ENCODE results near the gene SMARCD3.
A peak's percentile ranks its signal among the peaks of the same experiment; 100 is the strongest.

Gene SMARCD3

DNA sequence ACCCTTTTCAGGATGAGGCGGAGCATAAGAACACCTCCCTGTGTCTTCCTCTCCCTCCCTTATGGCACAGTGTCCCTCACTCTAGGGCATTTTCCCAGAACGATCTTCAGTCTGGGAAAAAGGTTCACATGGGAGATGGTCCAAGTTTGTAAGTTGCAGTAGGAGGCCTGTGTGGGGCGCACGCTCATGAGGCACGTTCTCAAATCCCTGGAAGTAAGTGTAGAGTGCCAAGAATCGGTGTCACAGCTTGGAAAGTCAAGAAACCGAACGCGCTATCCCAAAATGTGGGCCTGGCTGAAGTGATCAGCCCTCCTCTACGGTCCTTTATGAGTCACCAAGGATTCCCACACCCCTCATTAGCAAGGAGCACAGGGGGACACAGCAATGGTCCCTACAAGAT, 23.9 kb upstream of the SMARCD3 start:
- DNase-seq: no peak

DNA sequence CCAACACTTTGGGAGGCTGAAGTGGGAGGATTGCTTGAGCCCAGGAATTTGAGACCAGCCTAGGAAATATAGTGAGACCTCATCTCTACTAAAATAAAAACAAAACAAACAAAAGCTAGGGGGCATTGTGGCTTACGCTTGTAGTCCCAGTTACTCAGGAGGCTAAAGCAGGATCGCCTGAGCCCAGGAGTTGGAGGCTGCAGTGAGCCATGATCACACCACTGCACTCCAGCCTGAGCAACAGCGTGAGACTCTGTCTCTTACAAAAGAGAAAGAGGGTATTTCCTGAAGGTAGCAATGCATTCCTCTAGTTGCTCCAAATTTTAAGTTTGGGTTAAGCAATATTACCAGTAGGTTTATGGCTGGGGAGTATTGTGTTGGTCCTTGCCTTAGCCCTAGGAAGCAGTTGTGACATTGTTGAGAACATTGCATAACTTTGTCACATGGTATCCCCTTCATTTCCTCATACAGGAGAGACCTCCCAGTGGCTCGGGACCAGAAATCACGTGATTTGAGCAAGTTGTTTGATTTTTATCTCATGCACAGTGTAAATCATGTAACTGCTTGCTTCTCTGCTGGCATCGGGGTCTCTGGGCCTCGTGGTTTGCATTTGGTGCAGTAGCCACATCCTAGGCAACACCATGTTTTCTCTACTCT, 23.3 kb upstream of the SMARCD3 start:
- DNase-seq: no peak

DNA sequence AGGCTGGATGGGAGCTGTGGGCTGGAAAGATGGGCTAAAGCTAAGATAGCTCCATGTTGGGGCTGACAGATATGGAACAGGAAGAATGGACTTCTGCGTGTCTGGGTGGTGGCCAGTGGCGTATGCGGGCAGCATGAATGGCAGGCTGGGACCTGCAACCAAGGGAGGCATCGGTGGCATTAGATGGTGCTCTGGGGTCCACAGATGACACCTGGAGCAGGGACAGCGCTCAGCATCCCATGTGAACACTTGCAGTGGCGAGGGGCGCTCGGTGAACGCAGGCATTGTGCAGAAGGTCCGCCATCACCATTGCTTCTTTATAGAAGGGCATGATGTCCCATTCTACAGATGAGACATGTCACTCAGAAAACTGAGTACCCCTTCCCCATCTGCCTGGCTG, 21.0 kb upstream of the SMARCD3 start:
- no peak for DNase-seq

DNA sequence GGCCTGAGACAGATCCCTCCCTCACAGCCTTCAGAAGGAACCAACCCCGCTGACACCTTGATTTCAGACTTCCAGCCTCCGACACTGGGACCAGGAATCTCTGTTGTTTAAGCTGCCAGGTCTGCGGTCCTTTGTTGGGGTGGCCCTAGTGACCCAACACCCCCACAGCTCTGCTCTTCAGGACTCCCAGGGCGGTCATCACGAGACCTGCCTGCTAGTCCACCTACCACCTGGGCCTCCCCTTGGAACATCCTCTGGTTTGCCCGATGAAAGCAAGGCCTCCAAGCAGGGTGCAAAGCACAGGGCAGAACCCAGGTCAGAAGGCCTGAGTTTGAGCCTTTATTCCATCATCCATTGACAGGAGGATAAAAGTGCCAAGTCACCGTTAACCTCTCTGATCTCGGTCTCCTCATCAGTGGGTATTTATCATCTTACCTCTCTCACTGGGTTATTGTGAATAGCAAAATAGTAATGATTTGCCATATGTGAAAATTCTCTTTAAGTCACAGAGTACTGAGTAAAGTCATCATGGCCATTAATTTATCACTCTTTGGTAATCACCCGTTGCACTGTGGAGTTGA, 16.9 kb upstream of the SMARCD3 start:
- no peak for DNase-seq

DNA sequence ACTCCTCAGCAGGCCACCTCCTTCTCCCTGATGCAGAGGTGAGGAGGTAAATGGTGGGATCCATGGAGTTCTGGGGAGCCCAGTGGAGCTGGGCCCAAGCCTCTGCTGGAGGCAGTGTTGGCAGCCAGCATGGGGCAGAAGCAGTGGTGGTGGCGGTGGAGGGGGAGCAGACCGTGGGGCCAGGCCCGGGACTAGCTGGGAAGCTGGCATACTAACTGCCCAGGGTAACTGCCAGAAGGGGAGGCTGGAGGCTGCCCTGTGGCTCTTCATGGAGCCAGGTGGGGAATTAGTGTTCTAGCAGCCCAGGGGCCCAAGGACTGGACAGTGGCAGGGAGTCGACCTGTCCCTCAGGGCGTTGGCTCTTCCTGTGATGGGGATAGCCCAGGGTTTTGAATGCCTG, 16.1 kb upstream of the SMARCD3 start:
- DNase-seq: no peak

DNA sequence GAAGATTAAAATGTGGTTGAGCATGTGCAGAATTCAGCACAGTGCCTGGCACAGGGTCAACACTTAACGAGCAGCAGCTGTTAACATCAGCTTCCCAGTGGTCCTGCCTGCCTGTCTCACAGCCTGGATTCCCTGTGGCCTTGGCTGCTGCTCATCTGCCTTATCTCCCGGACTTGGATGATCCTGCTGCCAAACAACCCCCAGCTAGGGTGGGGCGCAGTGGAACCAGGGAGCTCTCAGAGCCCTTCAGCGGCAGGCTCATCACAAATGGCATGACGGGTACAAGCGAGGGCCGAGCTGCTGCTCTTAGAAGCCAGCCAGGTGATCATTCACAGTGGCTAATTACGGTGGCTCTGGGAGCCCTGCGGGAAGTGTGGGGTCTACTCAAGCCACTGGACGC, 13.0 kb upstream of the SMARCD3 start:
- DNase-seq: no peak

DNA sequence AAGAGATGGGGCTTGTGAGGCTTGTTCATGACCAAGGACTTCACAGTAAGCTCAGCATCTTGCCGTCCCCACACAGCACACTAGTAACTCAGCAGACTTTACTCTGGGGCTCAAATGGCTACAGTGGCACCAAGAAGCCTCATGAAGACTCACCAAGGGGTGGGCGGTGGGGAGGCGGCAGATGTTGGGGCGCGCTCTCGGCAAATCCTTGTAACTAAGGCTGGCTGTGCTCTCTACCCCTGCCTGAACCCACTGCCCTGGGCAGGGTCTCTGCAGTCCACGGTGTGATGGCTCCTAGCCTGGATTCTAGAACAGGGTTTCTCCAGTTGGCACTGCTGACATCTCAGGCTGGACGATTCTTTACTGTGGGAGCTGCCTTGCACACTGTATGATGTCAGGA, 12.4 kb upstream of the SMARCD3 start:
- DNase-seq: no peak

DNA sequence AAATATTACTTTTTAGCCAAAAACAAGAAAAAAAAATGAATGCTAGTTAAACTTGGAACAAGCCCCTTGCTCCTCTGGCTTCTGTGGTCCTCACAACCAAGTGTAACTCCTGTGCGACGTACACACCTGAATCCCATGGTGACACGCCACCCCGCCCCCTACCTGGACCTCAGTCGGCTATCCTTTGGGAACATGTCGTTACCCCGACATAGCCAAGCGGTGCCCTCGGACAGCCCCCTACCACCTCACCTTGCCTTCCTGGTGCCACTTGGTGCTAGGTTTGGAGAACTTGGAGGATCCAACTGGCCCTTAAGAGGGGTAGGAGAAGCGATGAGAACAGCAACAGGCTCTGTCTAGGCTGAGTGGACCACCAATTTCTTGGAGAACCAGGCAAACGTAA, 12.0 kb upstream of the SMARCD3 start:
- DNase-seq: no peak

DNA sequence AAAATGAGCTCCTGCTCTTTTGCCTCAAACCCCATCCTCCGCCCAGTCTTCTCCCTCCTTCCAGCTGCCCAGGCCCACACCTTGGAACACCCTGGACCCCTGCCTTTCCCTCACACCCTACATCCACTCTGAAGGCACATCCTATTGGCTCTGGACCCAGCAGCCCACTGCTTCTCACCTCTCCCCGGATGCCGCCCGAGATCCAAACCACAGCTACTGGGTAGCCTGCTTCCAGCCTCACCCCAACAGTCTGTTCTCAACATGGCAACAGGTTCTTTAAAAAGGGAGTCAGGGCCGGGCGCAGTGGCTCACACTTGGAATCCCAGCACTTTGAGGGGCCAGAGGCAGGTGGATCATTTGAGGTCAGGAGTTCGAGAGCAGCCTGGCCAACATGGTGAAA, 9.5 kb upstream of the SMARCD3 start:
- DNase-seq: no peak

DNA sequence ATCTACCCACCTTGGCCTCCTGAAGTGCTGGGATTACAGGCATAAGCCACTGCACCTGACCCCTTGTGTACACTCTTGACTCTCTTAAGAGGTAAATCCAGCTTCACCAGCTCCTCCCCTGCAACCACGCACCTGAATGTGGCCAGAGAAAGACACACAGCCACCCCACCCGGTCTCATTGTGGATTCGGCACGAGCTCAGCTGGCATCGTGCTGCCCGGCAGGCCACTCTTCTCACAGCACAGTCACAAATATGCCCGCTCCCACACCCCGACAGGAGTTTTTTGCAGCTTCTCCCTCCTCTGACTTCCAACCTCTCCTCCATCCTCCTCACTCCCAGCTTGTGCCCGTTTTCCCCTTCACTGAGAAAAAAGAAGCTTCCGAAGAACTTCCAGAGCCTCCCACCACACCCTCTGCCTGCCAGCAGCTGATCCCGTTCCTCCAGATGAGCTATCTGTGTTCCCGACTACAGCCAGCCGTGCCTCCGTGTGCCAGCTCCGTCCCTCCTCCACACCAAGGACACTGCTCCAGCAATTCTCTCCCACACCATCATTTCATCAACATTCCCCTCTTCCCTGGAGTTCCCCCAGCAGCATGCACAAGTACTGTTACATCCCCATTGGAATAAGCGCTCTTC, 8.0 kb upstream of the SMARCD3 start:
- no peak for DNase-seq

DNA sequence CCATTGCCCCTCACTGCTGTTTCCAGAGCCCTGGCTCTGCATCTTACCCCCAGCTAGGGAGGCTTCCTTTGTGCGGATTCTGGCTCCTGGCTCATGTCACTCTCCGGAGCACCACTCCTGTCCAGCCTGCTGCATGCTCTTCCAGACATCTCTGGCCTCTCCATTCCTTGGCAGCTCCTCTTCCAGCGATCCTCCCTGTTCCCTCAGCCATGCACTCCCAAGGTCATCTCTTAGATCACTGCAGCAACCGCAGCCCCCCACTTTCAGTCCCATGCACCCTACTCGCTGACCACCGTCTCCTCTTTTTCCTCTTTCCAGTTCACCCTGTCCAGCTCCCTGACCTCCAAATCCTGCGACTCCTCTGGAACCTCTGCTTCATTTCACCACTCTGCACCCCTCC, 6.9 kb upstream of the SMARCD3 start:
- DNase-seq: no peak

DNA sequence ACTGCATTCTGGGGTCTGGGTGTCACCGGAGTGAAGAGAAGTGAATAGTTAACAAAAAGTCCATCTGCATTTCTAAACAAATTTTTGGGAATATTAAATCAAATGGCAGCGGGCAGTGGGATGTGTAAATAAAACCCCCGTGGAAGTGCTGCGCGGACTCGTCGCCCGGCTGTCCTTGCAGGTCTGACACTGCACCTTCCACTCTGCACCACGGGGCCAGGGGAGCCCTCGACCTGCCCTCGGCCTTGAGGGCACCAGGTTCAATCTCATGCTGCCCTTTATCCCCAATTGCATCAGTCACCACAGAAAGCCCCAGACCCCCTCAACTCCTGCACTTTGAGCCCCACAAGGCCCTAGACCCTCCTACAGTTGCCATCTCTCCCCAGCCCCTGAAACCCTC, 6.4 kb upstream of the SMARCD3 start:
- no peak for DNase-seq

DNA sequence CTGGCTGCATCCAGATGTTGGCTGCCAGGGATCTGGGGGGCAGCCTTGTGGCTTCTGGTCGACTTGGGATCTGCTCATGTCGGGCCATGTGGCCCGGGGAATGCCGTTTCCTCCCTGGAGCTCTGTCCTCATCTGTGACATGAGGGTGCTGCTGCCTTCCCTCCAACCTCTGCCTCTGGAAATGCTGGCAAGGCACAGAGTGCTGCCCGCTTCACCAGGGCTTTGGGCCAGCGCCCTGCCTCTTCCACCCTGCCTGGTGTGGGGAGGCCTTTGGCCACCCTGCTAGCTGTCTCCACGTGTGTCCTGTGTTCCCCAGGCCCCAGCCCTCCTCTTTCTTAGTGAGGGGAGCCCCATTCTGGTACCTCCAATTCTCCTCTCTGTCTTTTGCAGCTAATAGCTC, 5.8 kb upstream of the SMARCD3 start:
- DNase-seq: no peak

DNA sequence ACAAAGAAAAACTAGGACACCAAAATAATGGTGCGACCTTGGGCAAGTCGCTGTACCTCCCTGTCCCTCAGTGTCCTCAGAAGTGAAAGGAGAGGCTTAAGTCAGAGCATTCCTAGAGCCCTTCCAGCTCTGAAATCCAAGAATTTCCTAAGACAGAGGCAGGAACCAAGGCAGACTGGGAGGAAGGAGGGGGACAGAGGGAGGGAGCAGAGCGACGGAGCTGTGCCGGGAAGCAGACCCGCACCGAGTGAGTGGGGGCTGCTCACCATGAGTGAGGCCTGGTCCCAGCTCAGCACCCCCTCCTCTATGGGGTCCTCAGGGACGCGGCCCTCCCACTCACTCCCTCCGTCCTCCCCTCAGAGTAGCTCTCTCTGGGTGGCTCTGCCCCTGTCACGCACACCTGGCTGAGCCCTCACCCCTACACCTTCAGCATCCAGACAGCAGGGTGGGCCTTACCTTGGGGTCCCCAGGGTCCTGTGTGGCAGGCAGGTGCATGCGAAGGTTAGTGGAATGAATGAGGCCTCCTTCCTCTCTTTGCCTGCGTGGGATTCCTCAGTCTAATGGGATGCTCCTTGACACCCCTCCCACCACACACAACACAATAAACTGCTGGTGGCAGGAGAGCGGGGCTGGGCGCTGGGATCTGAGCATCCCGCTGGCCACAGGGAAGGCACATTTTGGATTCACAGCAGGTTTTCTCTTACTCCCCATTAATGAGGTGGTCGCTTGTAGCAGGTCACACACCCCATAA, 4.6 kb upstream of the SMARCD3 start:
- no peak for DNase-seq

DNA sequence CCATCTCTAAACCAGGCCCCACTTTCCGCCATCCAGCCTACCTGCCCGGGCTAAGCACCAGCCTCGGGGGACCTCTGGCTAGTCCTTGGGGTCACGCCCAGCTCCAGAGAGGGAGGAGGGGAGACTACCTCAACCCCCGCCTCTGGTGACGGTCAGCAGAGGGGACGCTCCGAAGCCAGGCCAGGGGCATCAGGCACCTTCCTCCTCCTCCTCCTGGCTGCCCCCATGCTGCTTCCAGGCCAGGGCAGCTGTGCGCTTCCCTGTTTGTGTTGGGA, 4.0 kb upstream of the SMARCD3 start:
- no peak for DNase-seq

DNA sequence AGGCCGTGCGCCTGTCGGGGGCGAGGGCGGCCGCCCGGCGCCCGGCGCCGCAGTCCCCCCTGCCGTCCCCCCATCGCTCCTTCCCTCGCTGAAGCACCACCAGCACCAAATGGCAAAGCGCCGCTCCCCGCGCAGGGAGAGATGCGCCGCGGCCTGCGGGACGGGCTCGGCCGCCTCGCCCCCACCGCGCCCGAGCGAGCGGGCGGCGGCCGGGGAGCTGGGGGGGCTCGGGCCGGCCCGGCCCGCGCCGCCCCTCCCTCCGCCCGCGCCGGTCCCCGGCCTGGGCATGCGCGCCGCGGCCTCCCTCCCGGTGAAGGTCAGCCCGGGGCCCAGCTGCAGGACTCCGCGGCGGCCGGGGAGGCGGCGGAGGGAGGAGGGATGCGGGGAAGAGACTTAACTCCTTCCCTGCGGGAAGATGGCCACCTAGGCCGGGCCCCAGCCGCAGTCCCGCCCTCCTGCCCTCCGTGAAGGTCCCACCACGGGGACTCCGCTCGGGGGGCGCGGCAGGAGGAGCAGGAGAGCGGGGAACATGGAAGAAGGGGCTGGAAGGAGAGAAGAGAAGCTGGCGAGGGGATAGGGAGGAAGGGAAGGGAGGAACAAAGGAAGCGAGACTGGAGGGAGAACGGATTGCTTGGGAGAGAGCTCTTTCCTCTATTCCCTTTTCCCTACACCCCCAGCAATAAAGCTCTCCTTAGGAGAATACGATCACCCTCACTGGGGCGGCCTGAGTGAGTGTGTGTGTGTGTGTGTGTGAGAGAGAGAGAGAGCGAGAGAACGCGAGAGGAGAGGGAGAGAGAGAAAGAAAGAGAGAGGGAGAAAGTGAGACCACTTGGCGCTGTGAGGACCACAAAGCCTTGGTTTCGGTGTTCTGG, 3.4 kb upstream of the SMARCD3 start:
- peak; percentile 49 for DNase-seq

DNA sequence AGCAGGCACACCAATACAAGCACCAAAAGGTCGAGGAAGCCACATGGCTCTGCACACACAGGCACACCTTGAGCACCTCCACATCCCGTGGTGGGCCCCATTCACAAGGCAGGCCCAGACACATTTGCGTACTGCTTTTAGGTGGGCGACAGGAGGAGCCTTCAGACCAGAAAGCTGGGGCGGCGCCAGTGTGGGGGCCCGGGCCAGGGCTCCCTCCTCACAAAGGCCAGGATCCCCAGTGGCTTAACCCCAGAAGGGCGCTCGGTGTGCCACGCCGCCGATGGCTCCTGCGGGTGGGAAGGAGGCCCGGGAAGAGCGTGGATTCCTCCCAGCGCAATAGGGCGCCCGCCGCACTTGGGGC, 2.8 kb upstream of the SMARCD3 start:
- no peak for DNase-seq

DNA sequence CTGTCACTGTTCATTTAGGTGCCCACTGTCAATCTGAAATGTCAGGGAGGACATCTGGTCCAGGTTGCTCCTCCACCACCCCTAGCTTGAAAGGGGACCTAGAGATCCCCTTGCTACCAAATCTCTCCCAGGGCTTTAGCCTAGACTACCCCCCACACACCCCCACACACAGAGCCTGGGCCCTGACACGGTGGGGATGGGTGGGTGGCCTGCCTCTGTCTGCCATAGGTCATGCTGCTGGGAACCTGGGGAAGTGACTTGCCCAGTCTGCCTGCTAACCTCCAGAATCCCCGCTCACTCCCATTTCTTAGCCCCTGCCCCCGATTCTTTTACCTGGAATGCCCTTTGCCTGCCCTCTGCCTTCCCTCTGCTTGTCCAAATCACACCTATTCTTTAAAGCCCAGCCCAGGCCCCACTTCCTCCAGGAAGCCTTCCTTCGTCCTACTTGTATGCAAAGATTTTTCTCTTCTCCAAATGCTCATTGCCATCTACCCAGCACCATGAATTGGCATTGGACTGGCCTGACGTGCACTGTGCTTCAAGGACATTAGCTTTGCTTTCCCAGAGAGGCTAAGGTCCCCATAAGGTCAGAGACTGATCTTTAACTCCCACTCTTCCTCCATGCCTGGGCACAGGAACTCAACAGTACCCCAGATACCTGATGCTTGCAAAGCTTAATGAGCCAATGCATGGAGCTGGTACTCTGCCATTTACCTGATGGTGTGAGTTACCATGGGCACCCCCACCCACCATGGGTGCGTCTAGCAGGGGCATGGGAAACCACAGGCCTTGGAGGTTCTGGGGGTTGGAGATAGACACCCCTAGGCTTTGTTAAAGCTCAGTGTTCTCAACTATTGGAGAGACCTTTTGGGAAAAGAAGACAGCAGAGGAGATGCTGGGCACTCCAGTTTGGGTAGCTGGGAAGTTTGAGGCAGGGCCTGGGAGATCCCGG, 2.0 kb upstream of the SMARCD3 start:
- no peak for DNase-seq

DNA sequence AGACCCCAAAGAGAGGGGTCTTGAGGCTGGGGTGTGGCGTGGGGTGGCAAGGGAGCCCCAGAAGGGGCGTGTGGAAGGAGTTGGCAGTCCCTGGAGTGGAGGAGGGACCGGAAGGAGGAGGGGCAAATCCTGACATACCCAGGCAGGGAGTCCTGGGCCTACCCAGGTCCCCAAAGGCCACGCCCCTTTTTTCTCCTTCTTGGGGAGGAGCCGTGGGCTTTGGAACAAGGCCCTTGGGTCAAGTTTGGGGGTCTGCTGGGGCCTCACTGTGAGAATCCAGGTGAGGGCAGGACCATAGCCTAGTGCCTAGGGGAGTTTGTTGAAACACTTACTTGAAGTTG, 1.2 kb upstream of the SMARCD3 start:
- no peak for DNase-seq

DNA sequence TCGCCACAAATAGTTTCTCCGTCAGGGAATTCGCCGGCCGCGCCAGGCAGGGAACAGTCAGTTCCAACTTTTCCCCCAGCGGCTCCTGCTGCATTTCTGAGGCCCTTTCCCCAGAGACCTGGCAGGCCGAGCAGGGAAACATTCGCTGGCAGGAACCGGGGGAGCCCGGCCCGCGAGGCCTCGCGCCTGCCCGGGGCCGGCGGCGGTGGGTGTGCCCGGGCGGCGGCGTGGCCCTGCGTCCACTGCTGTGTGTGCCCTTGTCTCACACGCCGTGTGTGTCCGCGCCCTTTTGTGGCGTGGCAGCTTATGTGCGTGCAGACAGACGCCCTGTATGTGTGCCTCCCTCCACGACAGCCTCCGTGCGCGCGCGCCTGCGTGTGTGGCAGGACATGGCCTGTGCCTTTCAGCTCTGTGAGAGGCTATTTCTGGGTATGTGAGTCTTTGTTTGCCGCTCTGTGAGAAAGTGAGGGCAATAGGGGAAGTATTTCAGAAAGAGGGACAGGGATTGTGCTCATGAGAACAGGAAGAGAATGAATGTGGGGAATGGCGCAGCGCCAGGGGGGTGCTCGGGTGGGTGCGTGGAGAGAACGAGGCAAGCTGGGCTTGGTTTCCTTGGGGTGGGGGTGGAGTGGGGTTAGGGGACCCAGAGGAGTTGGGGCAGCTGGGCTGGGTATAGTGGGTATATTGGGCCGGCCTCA, 689 bp upstream of the SMARCD3 start:
- DNase-seq: peak; percentile 36

DNA sequence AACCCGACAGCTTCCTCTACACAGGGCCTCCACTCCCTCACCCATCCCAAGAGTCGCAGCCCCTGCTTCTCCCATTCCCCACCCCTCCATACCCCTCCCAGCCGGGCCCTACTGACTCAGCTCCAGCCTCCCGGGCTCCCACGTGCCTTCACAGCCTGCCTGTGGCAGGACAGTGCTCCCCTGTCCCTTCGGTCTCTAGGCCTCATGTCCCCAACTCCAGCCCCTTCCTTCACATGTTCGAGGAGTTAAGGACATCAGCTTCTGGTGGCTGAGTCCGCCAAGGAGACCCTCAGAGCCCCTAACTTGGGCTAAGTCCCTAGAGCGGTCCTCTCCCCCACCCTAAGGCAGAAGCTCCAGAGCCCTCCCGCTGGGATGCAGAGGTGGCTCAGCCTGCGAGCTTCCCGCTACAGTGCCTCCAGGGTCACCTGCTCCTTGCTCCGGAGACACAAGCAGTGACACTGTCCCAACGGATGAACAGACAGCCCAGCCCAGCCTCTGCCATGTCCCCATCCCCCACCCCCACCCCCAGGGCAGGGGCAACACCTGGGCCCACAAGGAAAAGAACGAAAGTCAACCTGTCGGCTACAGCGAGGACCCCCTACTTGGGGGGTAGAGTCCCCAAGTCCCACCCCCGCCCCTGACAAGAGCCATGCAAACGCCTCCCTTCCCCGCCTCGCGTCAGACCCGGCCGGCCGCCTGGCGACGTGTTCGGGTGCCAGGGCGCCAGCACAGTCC, 716 bp downstream of the SMARCD3 start:
- no peak for DNase-seq
